GM23338 (cell line): Measurements from ENCODE around the gene TTC21B. TPM values are rescaled to one million over a fixed set of nuclear protein-coding genes. Genes with fewer than 3 reads are reported as not detected.
A peak's percentile ranks its signal among the peaks of the same experiment; 100 is the strongest.

Source experiments
- ATAC-seq: fragments of 200-7000 bp; cut with Tn5 transposase; 3 replicates; pipeline ENCODE4 v1.9.1; 2020
- DNase-seq: peaks from one replicate; pipeline ENCODE4 v3.0.0-alpha.2; 2015; ENCODE audit warnings: low spot score
- H2AFZ ChIP-seq: fragments of 200-600 bp; sonication (generic); 2 replicates; pipeline ENCODE4 v1.8.0; 2016; ENCODE audit warnings: antibody characterized with exemption, mild to moderate bottlenecking, moderate library complexity
- H3F3A ChIP-seq: fragments of 200-600 bp; sonication (generic); replicated peaks from 2 replicates; pipeline ENCODE4 v1.8.0; 2017; ENCODE audit warnings: antibody characterized with exemption, mixed run types, low read depth
- H3K27ac ChIP-seq: fragments of 200-600 bp; sonication (generic); 2 replicates; pipeline ENCODE4 v1.6.1; 2016; ENCODE audit warnings: low read depth
- H3K27me3 ChIP-seq: fragments of 200-600 bp; sonication (generic); 2 replicates; pipeline ENCODE4 v1.8.0; 2016; ENCODE audit warnings: mild to moderate bottlenecking, mixed run types, moderate library complexity; ENCODE audit not compliant: insufficient read depth
- H3K36me3 ChIP-seq: fragments of 200-600 bp; sonication (generic); 2 replicates; pipeline ENCODE4 v1.8.0; 2016; ENCODE audit warnings: mild to moderate bottlenecking; ENCODE audit not compliant: insufficient read depth
- H3K4me1 ChIP-seq: fragments of 200-600 bp; sonication (generic); 2 replicates; pipeline ENCODE4 v1.8.0; 2016; ENCODE audit warnings: mild to moderate bottlenecking, moderate library complexity; ENCODE audit not compliant: insufficient read depth
- H3K4me2 ChIP-seq: fragments of 200-600 bp; sonication (generic); 2 replicates; pipeline ENCODE4 v1.7.1; 2017; ENCODE audit warnings: mixed run types
- H3K4me3 ChIP-seq: fragments of 200-600 bp; sonication (generic); 2 replicates; pipeline ENCODE4 v1.6.1; 2016; ENCODE audit warnings: mixed run types
- H3K79me2 ChIP-seq: fragments of 200-600 bp; sonication (generic); replicated peaks from 2 replicates; pipeline ENCODE4 v1.8.0; 2017; ENCODE audit warnings: mild to moderate bottlenecking; ENCODE audit not compliant: insufficient read depth
- H3K9me2 ChIP-seq: fragments of 200-600 bp; sonication (generic); 2 replicates; pipeline ENCODE4 v1.8.0; 2017; ENCODE audit not compliant: insufficient read depth
- H4K20me1 ChIP-seq: fragments of 200-600 bp; sonication (generic); replicated peaks from 2 replicates; pipeline ENCODE4 v1.8.0; 2017; ENCODE audit warnings: mild to moderate bottlenecking; ENCODE audit not compliant: insufficient read depth
- H3K27ac Mint-ChIP-seq: 2 replicates; pipeline ENCODE4 v1.8.0; 2020; ENCODE audit warnings: inconsistent platforms, mild to moderate bottlenecking, moderate library complexity, mixed read lengths
- H3K27me3 Mint-ChIP-seq: 3 replicates; pipeline ENCODE4 v1.8.0; 2022; ENCODE audit warnings: low read depth, mild to moderate bottlenecking, moderate library complexity, mixed read lengths, inconsistent platforms; ENCODE audit not compliant: insufficient read depth, poor library complexity
- H3K36me3 Mint-ChIP-seq: 3 replicates; pipeline ENCODE4 v1.8.0; 2021; ENCODE audit warnings: low read depth, mild to moderate bottlenecking, inconsistent platforms, moderate library complexity, mixed read lengths
- H3K4me1 Mint-ChIP-seq: 3 replicates; pipeline ENCODE4 v1.8.0; 2020; ENCODE audit warnings: mild to moderate bottlenecking, inconsistent platforms, mixed read lengths
- H3K4me3 Mint-ChIP-seq: 3 replicates; pipeline ENCODE4 v1.8.0; 2021; ENCODE audit warnings: moderate library complexity, mild to moderate bottlenecking, inconsistent platforms, mixed read lengths
- H3K9me3 Mint-ChIP-seq: 3 replicates; pipeline ENCODE4 v1.8.0; 2020; ENCODE audit warnings: moderate library complexity, mild to moderate bottlenecking, inconsistent platforms, mixed read lengths
- CREB1 ChIP-seq: fragments of 250-450 bp; sonication (Bioruptor Pico); IDR thresholded peaks from 2 replicates; pipeline ENCODE4 v1.5.0; 2020; ENCODE audit warnings: low read depth, mild to moderate bottlenecking, moderate library complexity
- POLR2AphosphoS5 ChIP-seq: IDR thresholded peaks from 2 replicates; pipeline ENCODE4 v1.6.1; 2016; ENCODE audit warnings: antibody characterized with exemption, low read depth
- STAT1 ChIP-seq: IDR thresholded peaks from one replicate; pipeline ENCODE4 v1.6.1; 2016; ENCODE audit warnings: antibody characterized with exemption; ENCODE audit not compliant: unreplicated experiment
- ZNF331 ChIP-seq: fragments of 250-450 bp; sonication (Bioruptor Pico); IDR thresholded peaks from 2 replicates; pipeline ENCODE4 v1.5.0; 2020; ENCODE audit warnings: low read depth, mild to moderate bottlenecking, moderate library complexity
- polyA plus RNA-seq: library from polyadenylated mRNA; unstranded; fragments of >200 nt; fragmentation: Nextera tagmentation; extraction: Ambion mirVana; gene quantifications from 2 replicates; pipeline ENCODE4 v1.2.1, GENCODE V29; 2016
- total RNA-seq: library from RNA; depleted of rRNA; stranded (reverse); fragments of >200 nt; shearing (Covaris generic); gene quantifications from 2 replicates; pipeline ENCODE4 v1.2.3, GENCODE V29; 2014
- TF ChIP-seq, protein P1 (sequence below): IDR thresholded peaks from 2 replicates; pipeline ENCODE4 v1.6.1; 2016; ENCODE audit warnings: antibody characterized with exemption
- TF ChIP-seq, protein P2 (sequence below): fragments of 250-450 bp; sonication (Bioruptor Pico); IDR thresholded peaks from 2 replicates; pipeline ENCODE4 v1.5.0; 2020; ENCODE audit warnings: mild to moderate bottlenecking, moderate library complexity

The TTC21B gene
- total and polyA plus RNA-seq, 2 experiments from 2014 or later: 10.1 to 32.8 TPM

DNA sequence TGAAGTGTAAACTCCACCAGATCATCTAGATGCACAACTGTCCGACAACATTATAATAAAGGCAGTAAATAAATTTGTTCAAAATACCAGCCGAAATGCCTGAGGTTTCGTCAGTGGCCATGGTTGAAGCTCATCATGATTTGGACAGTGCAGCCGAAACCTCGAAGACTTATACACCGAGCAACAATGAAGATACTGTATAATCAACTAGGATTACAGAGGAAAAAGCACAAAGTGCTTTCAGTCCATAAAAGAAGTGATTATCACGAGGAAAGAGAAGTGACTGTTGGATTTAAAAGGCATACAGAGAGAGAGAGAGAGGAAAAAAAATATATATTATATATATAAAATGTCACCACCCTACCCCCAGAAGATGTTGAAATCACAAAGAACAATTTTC is 107.5 kb downstream of the TTC21B start:
- H3K27ac Mint-ChIP-seq: peak overlapping the region; percentile 18
- H2AFZ ChIP-seq: no peak overlapping the region

More for the DNA sequence above, 107.5 kb downstream of the TTC21B start:
- H3K4me1 ChIP-seq: peaks cover 42% of the 10 kb centered on the region
- ATAC-seq (no peak), DNase-seq (no peak)
- H3K79me2 ChIP-seq: no peaks in the 10 kb centered on the region
- no peak overlapping the region for H3K4me2 ChIP-seq
- no peaks in the 10 kb centered on the region for H3F3A ChIP-seq
- no peaks in the 10 kb centered on the region for H3K27me3 ChIP-seq
- H3K9me2 ChIP-seq: no peaks in the 10 kb centered on the region
- no peaks in the 10 kb centered on the region for H4K20me1 ChIP-seq
- H3K27ac ChIP-seq: no peak overlapping the region
- no peaks in the 10 kb centered on the region for H3K36me3 ChIP-seq
- no peak overlapping the region for H3K4me3 Mint-ChIP-seq
- peaks cover 35% of the 10 kb centered on the region for H3K4me1 Mint-ChIP-seq
- H3K36me3 Mint-ChIP-seq: peaks cover 4% of the 10 kb centered on the region; the same call in 1 of the 3 replicates
- H3K4me3 ChIP-seq: no peak overlapping the region
- H3K27me3 Mint-ChIP-seq: peaks cover 1% of the 10 kb centered on the region
- H3K9me3 Mint-ChIP-seq: peaks cover 10% of the 10 kb centered on the region; the same call in 2 of the 3 replicates
- TF ChIP-seq ZNF331 (CRISPR knock-in tag) (no peak), POLR2AphosphoS5 (no peak), STAT1 (no peak), CREB1 (no peak)
- TF ChIP-seq, protein P1, sequence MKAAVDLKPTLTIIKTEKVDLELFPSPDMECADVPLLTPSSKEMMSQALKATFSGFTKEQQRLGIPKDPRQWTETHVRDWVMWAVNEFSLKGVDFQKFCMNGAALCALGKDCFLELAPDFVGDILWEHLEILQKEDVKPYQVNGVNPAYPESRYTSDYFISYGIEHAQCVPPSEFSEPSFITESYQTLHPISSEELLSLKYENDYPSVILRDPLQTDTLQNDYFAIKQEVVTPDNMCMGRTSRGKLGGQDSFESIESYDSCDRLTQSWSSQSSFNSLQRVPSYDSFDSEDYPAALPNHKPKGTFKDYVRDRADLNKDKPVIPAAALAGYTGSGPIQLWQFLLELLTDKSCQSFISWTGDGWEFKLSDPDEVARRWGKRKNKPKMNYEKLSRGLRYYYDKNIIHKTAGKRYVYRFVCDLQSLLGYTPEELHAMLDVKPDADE: no peak
- TF ChIP-seq, protein P2, sequence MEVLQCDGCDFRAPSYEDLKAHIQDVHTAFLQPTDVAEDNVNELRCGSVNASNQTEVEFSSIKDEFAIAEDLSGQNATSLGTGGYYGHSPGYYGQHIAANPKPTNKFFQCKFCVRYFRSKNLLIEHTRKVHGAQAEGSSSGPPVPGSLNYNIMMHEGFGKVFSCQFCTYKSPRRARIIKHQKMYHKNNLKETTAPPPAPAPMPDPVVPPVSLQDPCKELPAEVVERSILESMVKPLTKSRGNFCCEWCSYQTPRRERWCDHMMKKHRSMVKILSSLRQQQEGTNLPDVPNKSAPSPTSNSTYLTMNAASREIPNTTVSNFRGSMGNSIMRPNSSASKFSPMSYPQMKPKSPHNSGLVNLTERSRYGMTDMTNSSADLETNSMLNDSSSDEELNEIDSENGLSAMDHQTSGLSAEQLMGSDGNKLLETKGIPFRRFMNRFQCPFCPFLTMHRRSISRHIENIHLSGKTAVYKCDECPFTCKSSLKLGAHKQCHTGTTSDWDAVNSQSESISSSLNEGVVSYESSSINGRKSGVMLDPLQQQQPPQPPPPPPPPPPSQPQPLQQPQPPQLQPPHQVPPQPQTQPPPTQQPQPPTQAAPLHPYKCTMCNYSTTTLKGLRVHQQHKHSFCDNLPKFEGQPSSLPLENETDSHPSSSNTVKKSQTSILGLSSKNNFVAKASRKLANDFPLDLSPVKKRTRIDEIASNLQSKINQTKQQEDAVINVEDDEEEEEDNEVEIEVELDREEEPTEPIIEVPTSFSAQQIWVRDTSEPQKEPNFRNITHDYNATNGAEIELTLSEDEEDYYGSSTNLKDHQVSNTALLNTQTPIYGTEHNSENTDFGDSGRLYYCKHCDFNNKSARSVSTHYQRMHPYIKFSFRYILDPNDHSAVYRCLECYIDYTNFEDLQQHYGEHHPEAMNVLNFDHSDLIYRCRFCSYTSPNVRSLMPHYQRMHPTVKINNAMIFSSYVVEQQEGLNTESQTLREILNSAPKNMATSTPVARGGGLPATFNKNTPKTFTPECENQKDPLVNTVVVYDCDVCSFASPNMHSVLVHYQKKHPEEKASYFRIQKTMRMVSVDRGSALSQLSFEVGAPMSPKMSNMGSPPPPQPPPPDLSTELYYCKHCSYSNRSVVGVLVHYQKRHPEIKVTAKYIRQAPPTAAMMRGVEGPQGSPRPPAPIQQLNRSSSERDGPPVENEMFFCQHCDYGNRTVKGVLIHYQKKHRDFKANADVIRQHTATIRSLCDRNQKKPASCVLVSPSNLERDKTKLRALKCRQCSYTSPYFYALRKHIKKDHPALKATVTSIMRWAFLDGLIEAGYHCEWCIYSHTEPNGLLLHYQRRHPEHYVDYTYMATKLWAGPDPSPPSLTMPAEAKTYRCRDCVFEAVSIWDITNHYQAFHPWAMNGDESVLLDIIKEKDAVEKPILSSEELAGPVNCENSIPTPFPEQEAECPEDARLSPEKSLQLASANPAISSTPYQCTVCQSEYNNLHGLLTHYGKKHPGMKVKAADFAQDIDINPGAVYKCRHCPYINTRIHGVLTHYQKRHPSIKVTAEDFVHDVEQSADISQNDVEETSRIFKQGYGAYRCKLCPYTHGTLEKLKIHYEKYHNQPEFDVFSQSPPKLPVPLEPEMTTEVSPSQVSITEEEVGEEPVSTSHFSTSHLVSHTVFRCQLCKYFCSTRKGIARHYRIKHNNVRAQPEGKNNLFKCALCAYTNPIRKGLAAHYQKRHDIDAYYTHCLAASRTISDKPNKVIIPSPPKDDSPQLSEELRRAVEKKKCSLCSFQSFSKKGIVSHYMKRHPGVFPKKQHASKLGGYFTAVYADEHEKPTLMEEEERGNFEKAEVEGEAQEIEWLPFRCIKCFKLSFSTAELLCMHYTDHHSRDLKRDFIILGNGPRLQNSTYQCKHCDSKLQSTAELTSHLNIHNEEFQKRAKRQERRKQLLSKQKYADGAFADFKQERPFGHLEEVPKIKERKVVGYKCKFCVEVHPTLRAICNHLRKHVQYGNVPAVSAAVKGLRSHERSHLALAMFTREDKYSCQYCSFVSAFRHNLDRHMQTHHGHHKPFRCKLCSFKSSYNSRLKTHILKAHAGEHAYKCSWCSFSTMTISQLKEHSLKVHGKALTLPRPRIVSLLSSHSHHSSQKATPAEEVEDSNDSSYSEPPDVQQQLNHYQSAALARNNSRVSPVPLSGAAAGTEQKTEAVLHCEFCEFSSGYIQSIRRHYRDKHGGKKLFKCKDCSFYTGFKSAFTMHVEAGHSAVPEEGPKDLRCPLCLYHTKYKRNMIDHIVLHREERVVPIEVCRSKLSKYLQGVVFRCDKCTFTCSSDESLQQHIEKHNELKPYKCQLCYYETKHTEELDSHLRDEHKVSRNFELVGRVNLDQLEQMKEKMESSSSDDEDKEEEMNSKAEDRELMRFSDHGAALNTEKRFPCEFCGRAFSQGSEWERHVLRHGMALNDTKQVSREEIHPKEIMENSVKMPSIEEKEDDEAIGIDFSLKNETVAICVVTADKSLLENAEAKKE (CRISPR knock-in tag): no peak
